Raji (cell line): ENCODE data around the gene ART5.

Source experiments
- POLR2A ChIP-seq: IDR thresholded peaks from 2 replicates; pipeline ENCODE4 v1.6.1; 2011; ENCODE audit warnings: low read depth, low read length, control low read depth; ENCODE audit not compliant: insufficient read depth

Gene ART5

GRCh38 chr11:3604167-3604566, 37.6 kb downstream of the ART5 start:
- no peak for TF ChIP-seq POLR2A
